GM12878 (cell line): ENCODE data around the gene FSIP1. TPM values are rescaled to one million over a fixed set of nuclear protein-coding genes. Genes with fewer than 3 reads are reported as not detected.

Experiments used
- BACH1 ChIP-seq: fragments of 450-650 bp; IDR thresholded peaks from 2 replicates; pipeline ENCODE4 v1.6.1; 2017; ENCODE audit warnings: mild to moderate bottlenecking, borderline replicate concordance
- CBX3 ChIP-seq: fragments of 200-600 bp; sonication (generic); IDR thresholded peaks from 2 replicates; pipeline ENCODE4 v1.6.1; 2016; ENCODE audit warnings: low read depth, borderline replicate concordance
- CREM ChIP-seq: IDR thresholded peaks from 2 replicates; pipeline ENCODE4 v1.6.1; 2014; ENCODE audit warnings: antibody characterized with exemption, low read depth
- EP300 ChIP-seq, 2 experiments: fragments of 150-350 bp in 1 of 2; IDR thresholded peaks; 2 replicates each; pipeline ENCODE4 v1.6.1; 2011 to 2012; ENCODE audit warnings: low read depth in 2 of 2, low read length in 2 of 2, borderline replicate concordance in 1 of 2, improper control_type of control experiment in 1 of 2, inconsistent platforms in 1 of 2; ENCODE audit not compliant: control insufficient read depth in 1 of 2
- HCFC1 ChIP-seq: fragments of 150-350 bp; IDR thresholded peaks from 2 replicates; pipeline ENCODE4 v1.6.1; 2014; ENCODE audit warnings: low read length
- HSF1 ChIP-seq: fragments of 150-350 bp; IDR thresholded peaks from 2 replicates; pipeline ENCODE4 v1.6.1; 2014; ENCODE audit warnings: mild to moderate bottlenecking, low read depth, low read length
- MLLT1 ChIP-seq: fragments of 450-650 bp; IDR thresholded peaks from 2 replicates; pipeline ENCODE4 v1.6.1; 2016; ENCODE audit warnings: mild to moderate bottlenecking
- MTA3 ChIP-seq: IDR thresholded peaks from 2 replicates; pipeline ENCODE4 v1.6.1; 2012; ENCODE audit warnings: low read length, inconsistent platforms, borderline replicate concordance
- PKNOX1 ChIP-seq: fragments of 450-650 bp; IDR thresholded peaks from 2 replicates; pipeline ENCODE4 v1.6.1; 2016; ENCODE audit warnings: mild to moderate bottlenecking
- RBBP5 ChIP-seq: fragments of 200-600 bp; sonication (generic); conservative IDR thresholded peaks from 2 replicates; pipeline ENCODE4 v1.6.1; 2016
- TCF12 ChIP-seq: IDR thresholded peaks from 2 replicates; pipeline ENCODE4 v1.6.1; 2011; ENCODE audit warnings: low read depth, mild to moderate bottlenecking, low read length
- TCF7 ChIP-seq: IDR thresholded peaks from 2 replicates; pipeline ENCODE4 v1.6.1; 2014; ENCODE audit warnings: antibody characterized with exemption, borderline replicate concordance
- ZNF687 ChIP-seq: fragments of 450-650 bp; IDR thresholded peaks from 2 replicates; pipeline ENCODE4 v1.6.1; 2017; ENCODE audit warnings: mild to moderate bottlenecking, moderate library complexity
- polyA plus RNA-seq, 11 experiments: library from polyadenylated mRNA; depleted of rRNA in 4 of 11; unstranded in 6 of 11; stranded (reverse) in 5 of 11; fragments of >200 nt; fragmentation: Nextera tagmentation in 4 of 11; fragmentation: Illumina TruSeq in 1 of 11; extraction: Ambion mirVana in 4 of 11; extraction: Trizol in 1 of 11; gene quantifications; 1 replicate in 1 of 11; 2 replicates in 10 of 11; pipeline versions ENCODE4 v1.2.1 to v1.2.3, GENCODE V29; 2011 to 2016; ENCODE audit warnings: inconsistent platforms in 2 of 11, missing spikeins in 2 of 11, low read depth in 1 of 11
- total RNA-seq, 4 experiments: library from RNA; depleted of rRNA in 3 of 4; stranded (reverse); fragments of >200 nt in 3 of 4; fragmentation: Illumina TruSeq in 1 of 4; extraction: Trizol in 1 of 4; gene quantifications; 2 replicates each; pipeline versions ENCODE4 v1.2.1 to v1.2.3, GENCODE V29; 2013 to 2021
- TF ChIP-seq, protein P1 (sequence below): fragments of 450-650 bp; IDR thresholded peaks from 2 replicates; pipeline ENCODE4 v1.6.1; 2014; ENCODE audit warnings: mild to moderate bottlenecking
- TF ChIP-seq, protein P2 (sequence below): IDR thresholded peaks from 2 replicates; pipeline ENCODE4 v1.6.1; 2011; ENCODE audit warnings: mild to moderate bottlenecking, low read depth, low read length, moderate library complexity; ENCODE audit not compliant: insufficient replicate concordance
- TF ChIP-seq, protein P3 (sequence below), 3 experiments: IDR thresholded peaks in 2 of 3; conservative IDR thresholded peaks in 1 of 3; 2 replicates each; pipeline ENCODE4 v1.5.1; 2011; ENCODE audit warnings: low read depth in 3 of 3, low read length in 3 of 3, mild to moderate bottlenecking in 3 of 3, control low read depth in 2 of 3, moderate library complexity in 2 of 3, inconsistent platforms in 1 of 3, mixed read lengths in 1 of 3; ENCODE audit not compliant: control insufficient read depth in 2 of 3, insufficient read depth in 1 of 3; ENCODE audit errors: extremely low read depth in 1 of 3

Gene FSIP1
- total and polyA plus RNA-seq, 10 of the 15 experiments (the other 5 are each of a cell fraction or from before 2014, with no cell fraction given), result 0.15 to 0.67 (median 0.35) TPM

- TF ChIP-seq PKNOX1 (peak; percentile 94), HSF1 (no peak), EP300 (IDR thresholded peaks at IDR 0.05; ENCODE audit: borderline replicate concordance in 1 of 2, control insufficient read depth in 1 of 2, low read depth in 2 of 2, low read length in 2 of 2) (peak in 1 of 2 experiments; percentile 27; a peak in 1 of 4 replicates), MLLT1 (no peak), CBX3 (no peak), ZNF687 (no peak), MTA3 (no peak), HCFC1 (peak; percentile 56; the same call in 1 of the 2 replicates), RBBP5 (no peak), BACH1 (no peak), CREM (peak; percentile 61), TCF7 (no peak), TCF12 (peak; percentile 52; the same call in 1 of the 2 replicates)
- TF ChIP-seq, protein P1, sequence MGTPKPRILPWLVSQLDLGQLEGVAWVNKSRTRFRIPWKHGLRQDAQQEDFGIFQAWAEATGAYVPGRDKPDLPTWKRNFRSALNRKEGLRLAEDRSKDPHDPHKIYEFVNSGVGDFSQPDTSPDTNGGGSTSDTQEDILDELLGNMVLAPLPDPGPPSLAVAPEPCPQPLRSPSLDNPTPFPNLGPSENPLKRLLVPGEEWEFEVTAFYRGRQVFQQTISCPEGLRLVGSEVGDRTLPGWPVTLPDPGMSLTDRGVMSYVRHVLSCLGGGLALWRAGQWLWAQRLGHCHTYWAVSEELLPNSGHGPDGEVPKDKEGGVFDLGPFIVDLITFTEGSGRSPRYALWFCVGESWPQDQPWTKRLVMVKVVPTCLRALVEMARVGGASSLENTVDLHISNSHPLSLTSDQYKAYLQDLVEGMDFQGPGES, result no peak; the same call in 1 of the 2 replicates
- TF ChIP-seq, protein P2, sequence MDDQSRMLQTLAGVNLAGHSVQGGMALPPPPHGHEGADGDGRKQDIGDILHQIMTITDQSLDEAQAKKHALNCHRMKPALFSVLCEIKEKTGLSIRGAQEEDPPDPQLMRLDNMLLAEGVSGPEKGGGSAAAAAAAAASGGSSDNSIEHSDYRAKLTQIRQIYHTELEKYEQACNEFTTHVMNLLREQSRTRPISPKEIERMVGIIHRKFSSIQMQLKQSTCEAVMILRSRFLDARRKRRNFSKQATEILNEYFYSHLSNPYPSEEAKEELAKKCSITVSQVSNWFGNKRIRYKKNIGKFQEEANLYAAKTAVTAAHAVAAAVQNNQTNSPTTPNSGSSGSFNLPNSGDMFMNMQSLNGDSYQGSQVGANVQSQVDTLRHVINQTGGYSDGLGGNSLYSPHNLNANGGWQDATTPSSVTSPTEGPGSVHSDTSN, result peak; percentile 86
- TF ChIP-seq, protein P3, sequence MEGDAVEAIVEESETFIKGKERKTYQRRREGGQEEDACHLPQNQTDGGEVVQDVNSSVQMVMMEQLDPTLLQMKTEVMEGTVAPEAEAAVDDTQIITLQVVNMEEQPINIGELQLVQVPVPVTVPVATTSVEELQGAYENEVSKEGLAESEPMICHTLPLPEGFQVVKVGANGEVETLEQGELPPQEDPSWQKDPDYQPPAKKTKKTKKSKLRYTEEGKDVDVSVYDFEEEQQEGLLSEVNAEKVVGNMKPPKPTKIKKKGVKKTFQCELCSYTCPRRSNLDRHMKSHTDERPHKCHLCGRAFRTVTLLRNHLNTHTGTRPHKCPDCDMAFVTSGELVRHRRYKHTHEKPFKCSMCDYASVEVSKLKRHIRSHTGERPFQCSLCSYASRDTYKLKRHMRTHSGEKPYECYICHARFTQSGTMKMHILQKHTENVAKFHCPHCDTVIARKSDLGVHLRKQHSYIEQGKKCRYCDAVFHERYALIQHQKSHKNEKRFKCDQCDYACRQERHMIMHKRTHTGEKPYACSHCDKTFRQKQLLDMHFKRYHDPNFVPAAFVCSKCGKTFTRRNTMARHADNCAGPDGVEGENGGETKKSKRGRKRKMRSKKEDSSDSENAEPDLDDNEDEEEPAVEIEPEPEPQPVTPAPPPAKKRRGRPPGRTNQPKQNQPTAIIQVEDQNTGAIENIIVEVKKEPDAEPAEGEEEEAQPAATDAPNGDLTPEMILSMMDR (IDR thresholded peaks at IDR 0.05 in 2 of 3, conservative IDR thresholded peaks at IDR 0.05 in 1 of 3; ENCODE audit: control insufficient read depth in 2 of 3, extremely low read depth in 1 of 3, insufficient read depth in 1 of 3, low read depth in 3 of 3, low read length in 3 of 3), result no peak
Observed at GRCh38 chr15:39782441-39783138, at the start of gene FSIP1 (continued).
